SKM-1 treated with dmso at 0.1 percent for 144 hours (cell line): Measurements from ENCODE around the gene ABCA3.
A peak's percentile ranks its signal among the peaks of the same experiment; 100 is the strongest.
"Not testable (repeated sequence)": the region's sequence is repeated elsewhere in the genome, so short reads cannot be mapped to it uniquely, and the experiment has no call there.

Source experiments
- DNase-seq: peaks from one replicate; lab custom pipeline; 2025; ENCODE audit not compliant: unreplicated experiment; lab: John Stamatoyannopoulos, UW

ABCA3 gene

DNA sequence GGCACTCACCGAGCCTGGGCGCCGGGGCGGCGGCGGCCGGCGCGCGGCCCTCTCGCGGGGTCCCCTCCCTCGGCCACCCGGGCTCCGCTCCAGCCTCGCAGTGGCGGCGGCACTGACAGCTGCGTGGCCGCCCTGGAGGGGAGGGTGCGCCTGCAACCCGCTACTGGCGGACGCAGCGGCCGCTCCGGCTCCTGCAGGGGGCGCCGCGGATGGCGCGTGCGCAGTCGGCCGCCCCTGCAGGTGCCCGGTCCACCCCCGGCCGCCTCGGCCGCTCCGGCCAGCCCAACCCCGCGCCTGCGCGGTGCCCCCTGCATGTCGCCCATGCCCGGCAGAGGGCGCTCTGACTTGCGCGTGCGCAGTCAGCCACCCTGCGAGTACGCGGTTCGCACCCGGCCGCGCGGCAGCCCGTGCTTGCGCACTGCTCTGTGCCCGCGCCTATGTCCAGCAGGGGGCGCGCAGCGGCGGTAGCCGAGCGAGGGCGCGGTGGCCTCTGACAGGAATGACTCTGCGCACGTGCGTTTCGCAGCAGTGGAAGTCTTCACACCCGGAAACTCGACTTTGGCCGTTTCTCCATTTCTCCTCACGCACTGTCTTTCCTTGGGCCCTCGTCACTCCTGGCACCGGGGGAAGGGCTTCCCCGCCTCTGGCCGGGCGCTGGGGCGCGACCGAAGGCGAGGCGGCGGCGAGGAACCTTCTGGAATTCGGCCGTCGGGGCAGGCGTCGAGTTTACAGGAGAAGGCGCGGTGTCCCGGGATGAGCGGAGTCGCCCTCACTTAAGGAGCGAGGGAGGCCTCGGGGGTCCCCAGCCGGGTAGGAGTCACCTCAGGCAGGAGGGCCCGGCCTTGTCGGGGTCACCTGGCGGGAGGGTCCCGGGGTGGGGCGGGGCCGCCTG, at the start of gene ABCA3:
Gene ABCA3, minus strand, starts transcription at position 165 of the 892 bp plus-strand sequence. CDS start 14,262 bp downstream, outside the sequence.
- DNase-seq, result peak; percentile 91

DNA sequence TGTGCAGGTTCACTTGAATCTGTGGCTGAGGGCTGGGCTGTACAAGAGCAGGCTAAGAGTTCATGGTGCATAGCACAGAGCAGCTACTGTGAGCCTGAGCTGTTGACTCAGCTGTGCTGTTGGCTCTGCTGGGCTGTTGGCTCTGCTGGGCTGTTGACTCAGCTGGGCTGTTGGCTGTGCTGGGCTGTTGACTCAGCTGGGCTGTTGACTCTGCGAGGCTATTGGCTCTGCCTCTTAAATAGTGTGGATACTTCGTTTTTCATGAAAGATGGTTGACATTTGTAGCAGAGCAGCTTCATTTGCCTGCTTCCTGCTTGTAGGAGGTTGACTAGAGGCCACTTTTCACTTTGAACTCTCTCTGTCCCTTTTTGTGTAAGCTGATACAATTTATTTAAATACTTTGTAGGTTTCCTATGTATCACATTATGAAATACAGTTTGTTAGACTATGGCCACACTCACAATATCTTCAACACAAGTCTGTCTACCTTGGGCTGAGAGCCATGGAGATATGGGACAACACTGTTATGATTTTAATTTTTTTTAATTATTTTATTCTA, 48.4 kb upstream of the ABCA3 start:
- DNase-seq, result no peak

GRCh38 chr16:2388139-2388874, 47.8 kb upstream of the ABCA3 start:
- no peak for DNase-seq

DNA sequence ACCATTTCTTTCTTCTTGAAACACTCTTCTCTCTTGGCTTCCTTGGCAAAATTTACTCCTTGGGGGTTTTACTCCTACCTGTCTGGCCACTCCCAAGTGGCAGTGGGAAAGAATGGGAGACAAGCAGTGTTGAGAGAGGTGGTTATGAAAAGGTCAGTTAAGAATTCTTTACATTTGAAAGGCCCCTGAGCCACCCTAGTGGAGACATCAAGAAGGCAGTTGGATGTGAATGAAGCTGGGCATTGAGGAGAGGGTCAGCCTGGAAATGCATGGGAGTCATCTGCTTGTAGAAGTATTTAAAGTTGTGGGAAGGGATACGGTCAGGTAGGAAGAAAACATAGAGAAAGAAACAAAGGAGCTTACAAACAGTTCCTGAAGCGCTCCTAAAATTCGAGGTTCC, 46.5 kb upstream of the ABCA3 start:
- DNase-seq, result no peak

- not testable (repeated sequence) for DNase-seq
Measured at GRCh38 chr16:2385982-2386381, 45.5 kb upstream of the ABCA3 start.

- DNase-seq, result no peak
Measured at GRCh38 chr16:2385190-2385836, 44.8 kb upstream of the ABCA3 start.

- no peak for DNase-seq
Measured at GRCh38 chr16:2384426-2384825, 43.9 kb upstream of the ABCA3 start.

DNA sequence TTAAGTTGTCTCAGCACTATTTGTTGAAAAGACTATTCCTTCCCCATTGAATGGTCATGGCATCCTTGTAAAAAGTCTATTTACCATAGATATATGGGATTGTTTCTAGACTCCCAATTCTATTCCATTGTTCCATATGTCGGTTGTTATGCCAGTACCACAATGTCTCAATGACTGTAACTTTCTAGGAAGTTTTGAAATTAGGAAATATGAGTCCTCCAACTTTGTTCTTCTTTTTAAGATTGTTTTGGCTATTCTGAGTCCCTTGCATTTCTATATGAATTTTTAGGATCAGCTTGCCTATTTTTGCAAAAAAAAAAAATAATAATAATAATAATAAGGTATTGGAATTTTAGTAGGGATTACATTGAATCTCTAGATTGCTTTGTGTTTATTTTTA, 43.0 kb upstream of the ABCA3 start:
- no peak for DNase-seq

- DNase-seq, result no peak
Measured at GRCh38 chr16:2374644-2375043, 34.1 kb upstream of the ABCA3 start.

DNA sequence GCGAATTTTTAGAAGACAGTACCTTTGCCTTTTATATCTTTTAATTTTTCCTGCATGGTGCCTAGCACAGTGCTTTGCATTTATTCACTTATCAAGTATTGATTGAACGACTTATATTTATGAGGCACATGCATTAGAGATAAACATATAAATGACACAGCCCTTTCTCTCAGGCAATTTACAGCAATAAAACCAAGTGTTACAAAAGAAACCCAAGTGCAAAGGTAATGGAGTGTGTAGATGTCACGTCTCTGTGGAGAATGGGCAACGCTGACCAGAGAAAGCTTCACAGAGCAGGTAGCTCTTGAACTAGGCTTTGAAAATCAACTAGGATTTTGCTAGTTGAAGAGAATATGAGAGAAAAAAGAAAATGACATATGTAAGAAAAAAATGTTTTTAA, 32.6 kb upstream of the ABCA3 start:
- no peak for DNase-seq

DNA sequence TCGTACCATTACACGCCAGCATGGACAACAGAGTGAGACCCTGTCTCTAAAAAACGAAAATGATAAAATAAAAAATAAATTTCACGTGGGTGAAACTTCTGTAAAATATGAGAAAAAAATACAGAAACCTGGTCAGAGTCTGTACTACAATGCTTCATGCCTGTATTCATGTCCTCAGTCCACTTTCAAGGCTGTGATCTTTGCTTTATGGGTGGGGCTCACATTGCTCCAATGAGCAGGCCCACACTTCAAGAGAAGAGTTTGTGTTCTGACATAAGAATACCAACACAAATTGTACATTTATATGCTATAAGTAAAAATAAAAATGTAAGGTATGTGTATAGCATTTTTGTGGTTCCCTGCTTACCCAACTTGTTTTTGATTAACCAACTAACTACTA, 32.2 kb upstream of the ABCA3 start:
- DNase-seq, result no peak

- no peak for DNase-seq
Measured at GRCh38 chr16:2371421-2371820, 30.9 kb upstream of the ABCA3 start.

- DNase-seq, result no peak
Measured at GRCh38 chr16:2370721-2371120, 30.2 kb upstream of the ABCA3 start.

DNA sequence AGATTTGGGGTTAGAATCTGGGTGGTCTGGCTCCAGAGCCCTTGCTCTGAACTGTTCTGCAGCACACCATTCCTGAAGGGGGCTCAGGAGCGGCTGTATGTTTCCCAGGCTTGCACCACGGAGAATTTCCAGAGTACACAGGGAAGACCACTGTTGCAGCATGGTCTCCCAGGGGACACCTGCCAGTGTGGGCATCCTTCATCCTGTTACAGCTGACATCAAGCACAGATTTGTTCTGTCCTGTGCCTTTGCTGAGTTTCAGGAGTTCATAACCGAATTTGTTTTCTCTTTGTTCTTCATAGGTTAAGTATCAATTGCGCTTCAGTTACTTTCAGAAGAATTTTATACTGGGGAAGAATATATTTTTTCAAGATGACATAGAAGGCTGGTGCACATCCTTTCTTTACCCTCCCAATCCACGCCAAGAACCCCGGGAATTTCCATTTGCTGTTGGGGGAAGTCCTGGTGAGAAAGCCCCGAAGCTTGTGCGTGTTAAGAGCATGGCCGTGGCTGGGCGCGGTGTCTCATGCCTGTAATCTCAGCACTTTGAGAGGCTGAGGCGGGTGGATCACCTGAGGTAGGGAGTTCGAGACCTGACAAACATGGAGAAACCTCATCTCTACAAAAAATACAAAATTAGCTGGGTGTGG, 26.3 kb upstream of the ABCA3 start:
- no peak for DNase-seq

DNA sequence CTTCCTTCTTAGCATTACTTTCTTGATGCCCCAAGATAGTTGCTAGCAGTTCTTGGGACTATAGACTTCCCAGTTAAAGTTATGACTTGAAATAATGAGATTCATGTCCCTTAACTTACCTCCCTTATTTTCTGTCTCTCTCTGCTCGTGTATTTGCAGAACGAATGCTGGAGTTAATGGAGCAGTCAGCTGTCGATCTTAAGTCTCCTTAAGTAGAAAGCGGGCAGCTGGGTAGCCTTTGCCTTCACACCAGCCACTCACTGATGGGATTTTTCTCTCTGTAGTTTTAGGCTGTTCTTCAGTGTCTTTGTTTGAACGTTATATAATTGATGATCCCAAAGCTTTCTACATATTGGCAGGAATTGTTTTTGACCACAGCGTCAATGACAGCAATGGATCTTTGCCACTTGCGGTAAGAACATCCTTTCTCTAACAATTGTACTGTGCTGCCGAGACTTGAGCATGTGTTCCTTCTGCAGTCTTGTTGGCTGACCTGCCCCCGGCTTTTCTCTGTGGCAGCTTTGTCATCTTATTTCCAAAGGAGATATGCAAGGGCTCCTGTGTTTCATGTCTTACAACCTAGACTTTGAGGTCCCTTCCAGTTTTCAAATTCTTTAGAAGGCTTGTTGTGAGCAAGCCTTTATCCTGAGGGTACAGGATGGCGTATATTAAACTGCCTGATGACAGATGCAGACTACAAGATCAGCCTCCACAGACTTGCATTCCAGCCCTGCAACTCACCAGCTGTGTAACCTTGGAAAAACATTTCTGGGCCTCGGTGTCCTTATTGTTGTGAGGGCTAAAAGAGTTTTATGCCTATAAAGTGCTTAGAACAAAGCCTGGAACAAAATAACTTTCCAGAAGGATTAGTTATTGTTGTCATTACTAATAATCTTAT, 25.1 kb upstream of the ABCA3 start:
- no peak for DNase-seq

DNA sequence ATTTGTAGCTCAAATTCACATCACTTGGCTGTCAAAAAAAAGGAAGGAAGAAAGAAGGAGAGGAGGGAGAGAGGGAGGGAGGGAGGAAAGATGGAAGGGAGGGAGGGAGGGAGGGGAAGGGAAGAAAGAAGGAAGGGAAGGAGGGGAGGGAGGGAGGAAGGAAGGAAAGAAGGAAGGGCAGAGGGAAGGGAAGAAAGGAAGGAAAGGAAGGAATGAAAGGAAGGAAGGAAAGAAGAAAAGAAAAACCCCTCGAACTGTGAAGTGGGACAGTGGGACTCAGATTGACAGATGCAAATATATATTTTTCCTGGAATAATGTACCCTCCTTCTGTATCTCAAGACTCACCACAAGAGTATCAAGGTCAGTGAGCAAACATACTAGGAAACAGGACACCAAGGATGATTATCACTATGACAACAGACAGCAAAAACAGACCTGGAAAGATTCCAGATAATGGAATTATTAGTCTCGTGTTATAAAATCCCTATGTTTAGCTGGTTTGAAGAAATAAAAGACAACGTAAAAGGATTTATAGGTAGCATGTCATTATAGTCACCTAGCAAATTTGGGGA, 24.2 kb upstream of the ABCA3 start:
- no peak for DNase-seq

DNA sequence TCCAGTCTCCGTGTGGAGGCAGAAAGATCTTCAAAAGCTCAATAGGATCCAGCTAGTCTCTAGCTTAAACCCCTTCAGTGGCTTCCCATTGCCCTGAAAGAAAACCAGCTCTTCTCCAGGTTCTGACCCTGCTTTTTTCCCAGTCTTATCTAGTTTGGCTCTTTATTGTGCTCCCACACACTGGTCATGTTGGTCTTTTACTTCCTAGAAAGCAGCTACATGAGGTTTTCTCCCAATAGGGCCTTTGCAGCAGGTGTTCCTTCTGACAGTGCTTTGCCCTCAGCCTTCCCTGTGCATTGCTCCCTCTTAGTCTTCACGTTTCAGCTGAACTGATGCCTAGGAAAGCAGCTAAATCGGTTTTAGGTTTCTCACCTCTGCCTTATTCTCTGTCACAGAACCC, 21.7 kb upstream of the ABCA3 start:
- no peak for DNase-seq

DNA sequence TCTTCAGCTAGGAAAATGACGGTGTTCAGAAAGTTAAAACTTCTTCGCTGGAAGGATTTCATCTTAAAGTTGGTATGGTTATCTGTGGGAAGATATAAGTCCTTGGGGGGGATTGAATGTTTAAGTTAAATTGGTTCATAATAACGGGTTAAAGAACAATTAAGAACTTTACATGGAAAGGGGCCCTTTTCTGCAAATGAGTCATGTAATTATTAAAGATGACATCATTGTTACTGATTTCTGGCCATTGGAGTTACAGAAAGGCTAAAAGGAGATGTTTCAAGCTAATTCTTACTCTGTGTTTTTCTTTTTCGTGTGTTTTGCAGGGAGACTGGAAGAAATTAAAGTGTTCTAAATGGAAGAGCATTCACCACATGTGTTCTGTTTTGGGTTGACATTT, 20.6 kb upstream of the ABCA3 start:
- DNase-seq, result no peak

DNA sequence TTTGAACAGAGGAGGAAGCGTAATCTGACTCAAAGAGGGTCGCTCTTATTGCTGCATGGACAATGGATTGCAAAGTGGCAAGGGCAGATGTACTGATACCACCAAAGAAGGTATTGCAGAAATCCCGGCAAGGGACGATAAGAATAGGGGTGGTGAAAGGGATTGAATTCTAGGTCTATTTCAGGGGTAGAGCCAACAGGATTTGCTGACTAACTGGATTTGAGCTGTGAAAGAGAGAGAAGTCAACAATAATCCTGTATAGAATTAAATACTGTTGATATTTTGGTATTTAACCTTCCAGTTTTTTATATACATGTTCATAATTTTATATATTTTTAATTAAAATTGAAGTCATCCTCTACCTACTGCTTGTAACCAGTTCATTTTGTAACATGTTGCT, 19.4 kb upstream of the ABCA3 start:
- DNase-seq, result no peak

GRCh38 chr16:2358811-2359210, 18.3 kb upstream of the ABCA3 start:
- DNase-seq, result no peak
